OCI-LY1 (cell line): Measurements from ENCODE around the gene MRGPRX2.

ENCODE experiments used
- H2AFZ ChIP-seq: fragments of 200-600 bp; sonication (generic), shearing (Covaris generic); 2 replicates; pipeline ENCODE4 v1.6.0; 2014; ENCODE audit warnings: antibody characterized with exemption, mild to moderate bottlenecking, low read length
- H3F3A ChIP-seq: fragments of 200-600 bp; sonication (generic), shearing (Covaris generic); 2 replicates; pipeline ENCODE4 v1.6.0; 2014; ENCODE audit warnings: mild to moderate bottlenecking, antibody characterized with exemption, low read length, moderate library complexity; ENCODE audit not compliant: insufficient read depth
- H3K27ac ChIP-seq: fragments of 200-600 bp; sonication (generic); 2 replicates; pipeline ENCODE4 v1.5.1; 2014; ENCODE audit warnings: low read length, mixed run types, mild to moderate bottlenecking, low read depth; ENCODE audit not compliant: poor library complexity, severe bottlenecking
- H3K27me3 ChIP-seq: fragments of 200-600 bp; sonication (generic); 2 replicates; pipeline ENCODE4 v1.6.0; 2014; ENCODE audit warnings: antibody characterized with exemption, mild to moderate bottlenecking, low read length, moderate library complexity; ENCODE audit not compliant: insufficient read depth
- H3K36me3 ChIP-seq: fragments of 200-600 bp; sonication (generic); 2 replicates; pipeline ENCODE4 v1.6.1; 2014; ENCODE audit warnings: mild to moderate bottlenecking, antibody characterized with exemption, low read length, moderate library complexity, mixed read lengths; ENCODE audit not compliant: insufficient read depth
- H3K4me1 ChIP-seq: fragments of 200-600 bp; sonication (generic); 2 replicates; pipeline ENCODE4 v1.5.1; 2014; ENCODE audit warnings: mild to moderate bottlenecking, low read length, moderate library complexity; ENCODE audit not compliant: insufficient read depth, severe bottlenecking
- H3K4me2 ChIP-seq: fragments of 200-600 bp; sonication (generic), shearing (Covaris generic); 2 replicates; pipeline ENCODE4 v1.6.1; 2014; ENCODE audit warnings: low read length
- H3K4me3 ChIP-seq: fragments of 200-600 bp; sonication (generic); 2 replicates; pipeline ENCODE4 v1.5.1; 2014; ENCODE audit warnings: low read length, low read depth, mild to moderate bottlenecking, mixed read lengths; ENCODE audit not compliant: poor library complexity, severe bottlenecking
- H3K79me2 ChIP-seq: fragments of 200-600 bp; shearing (Covaris generic); 2 replicates; pipeline ENCODE4 v1.6.1; 2016; ENCODE audit warnings: mixed run types, low read length, mixed read lengths; ENCODE audit not compliant: insufficient read depth
- H3K9ac ChIP-seq: fragments of 200-600 bp; sonication (generic), shearing (Covaris generic); 2 replicates; pipeline ENCODE4 v1.6.1; 2014; ENCODE audit warnings: mild to moderate bottlenecking, low read length, mixed read lengths
- H3K9me2 ChIP-seq: fragments of 200-600 bp; sonication (generic), shearing (Covaris generic); 2 replicates; pipeline ENCODE4 v1.6.1; 2014; ENCODE audit warnings: low read depth, mild to moderate bottlenecking, low read length, mixed read lengths
- H3K9me3 ChIP-seq: fragments of 200-600 bp; shearing (Covaris generic); 2 replicates; pipeline ENCODE4 v1.6.1; 2014; ENCODE audit warnings: low read length, mixed read lengths
- H4K20me1 ChIP-seq: fragments of 200-600 bp; sonication (generic), shearing (Covaris generic); 2 replicates; pipeline ENCODE4 v1.6.0; 2016; ENCODE audit warnings: mild to moderate bottlenecking, low read length; ENCODE audit not compliant: insufficient read depth
- EZH2 ChIP-seq: fragments of 200-600 bp; sonication (generic), shearing (Covaris generic); IDR thresholded peaks from 2 replicates; pipeline ENCODE4 v1.8.0; 2017; ENCODE audit warnings: borderline replicate concordance, mixed run types, mild to moderate bottlenecking, antibody characterized with exemption, low read length, moderate library complexity, mixed read lengths
- TF ChIP-seq, protein P1 (sequence below): fragments of 200-600 bp; sonication (generic), shearing (Covaris generic); IDR thresholded peaks from 2 replicates; pipeline ENCODE4 v1.5.1; 2017; ENCODE audit warnings: mild to moderate bottlenecking, antibody characterized with exemption, low read length, moderate library complexity, mixed read lengths

MRGPRX2 gene

DNA sequence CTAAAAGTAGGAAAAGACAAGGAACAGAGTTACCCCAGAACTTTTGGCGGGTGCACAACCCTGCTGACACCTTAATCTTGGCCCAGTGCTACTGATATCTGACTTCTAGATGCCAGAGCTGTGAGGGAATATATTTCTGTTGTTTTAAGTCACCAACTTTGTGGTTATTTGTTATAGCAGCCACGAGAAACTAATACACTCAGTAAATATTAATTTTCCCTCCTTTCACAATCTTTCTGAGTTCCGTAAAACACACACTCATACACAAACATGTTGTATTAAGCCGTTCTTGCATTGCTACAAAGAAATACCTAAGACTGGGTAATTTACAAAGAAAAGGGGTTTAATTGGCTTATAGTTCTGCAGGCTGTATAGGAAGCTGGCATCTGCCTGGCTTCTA is 40.4 kb upstream of the MRGPRX2 start:
- TF ChIP-seq, protein P1, sequence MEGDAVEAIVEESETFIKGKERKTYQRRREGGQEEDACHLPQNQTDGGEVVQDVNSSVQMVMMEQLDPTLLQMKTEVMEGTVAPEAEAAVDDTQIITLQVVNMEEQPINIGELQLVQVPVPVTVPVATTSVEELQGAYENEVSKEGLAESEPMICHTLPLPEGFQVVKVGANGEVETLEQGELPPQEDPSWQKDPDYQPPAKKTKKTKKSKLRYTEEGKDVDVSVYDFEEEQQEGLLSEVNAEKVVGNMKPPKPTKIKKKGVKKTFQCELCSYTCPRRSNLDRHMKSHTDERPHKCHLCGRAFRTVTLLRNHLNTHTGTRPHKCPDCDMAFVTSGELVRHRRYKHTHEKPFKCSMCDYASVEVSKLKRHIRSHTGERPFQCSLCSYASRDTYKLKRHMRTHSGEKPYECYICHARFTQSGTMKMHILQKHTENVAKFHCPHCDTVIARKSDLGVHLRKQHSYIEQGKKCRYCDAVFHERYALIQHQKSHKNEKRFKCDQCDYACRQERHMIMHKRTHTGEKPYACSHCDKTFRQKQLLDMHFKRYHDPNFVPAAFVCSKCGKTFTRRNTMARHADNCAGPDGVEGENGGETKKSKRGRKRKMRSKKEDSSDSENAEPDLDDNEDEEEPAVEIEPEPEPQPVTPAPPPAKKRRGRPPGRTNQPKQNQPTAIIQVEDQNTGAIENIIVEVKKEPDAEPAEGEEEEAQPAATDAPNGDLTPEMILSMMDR, result no peak
- TF ChIP-seq EZH2, result no peak
- no peak overlapping the region for H3K27ac ChIP-seq

GRCh38 chr11:19099093-19099492 is 38.6 kb upstream of the MRGPRX2 start:
- Histone ChIP-seq H3K79me2 (no peaks in the 10 kb centered on the region), H3K36me3 (no peaks in the 10 kb centered on the region; the same call in 1 of the 2 replicates), H2AFZ (no peak overlapping the region), H3K27me3 (peaks cover 5% of the 10 kb centered on the region; the same call in 1 of the 2 replicates), H3K9me2 (no peaks in the 10 kb centered on the region), H3K4me1 (no peaks in the 10 kb centered on the region), H3K4me2 (no peak overlapping the region), H3K27ac (no peak overlapping the region), H3K9me3 (no peaks in the 10 kb centered on the region), H3K9ac (no peak overlapping the region), H3K4me3 (no peak overlapping the region), H4K20me1 (no peaks in the 10 kb centered on the region), H3F3A (no peaks in the 10 kb centered on the region)
- no peak for TF ChIP-seq EZH2
- TF ChIP-seq, protein P1, result no peak

More for the DNA sequence above, 40.4 kb upstream of the MRGPRX2 start:
- Histone ChIP-seq H3K4me1 (no peaks in the 10 kb centered on the region), H2AFZ (no peak overlapping the region), H3K9me3 (no peaks in the 10 kb centered on the region), H3K9ac (no peak overlapping the region), H3K36me3 (no peaks in the 10 kb centered on the region; the same call in 1 of the 2 replicates), H3K4me2 (no peak overlapping the region), H3K9me2 (no peaks in the 10 kb centered on the region), H3F3A (no peaks in the 10 kb centered on the region), H4K20me1 (no peaks in the 10 kb centered on the region), H3K4me3 (no peak overlapping the region), H3K27me3 (peaks cover 5% of the 10 kb centered on the region; the same call in 1 of the 2 replicates), H3K79me2 (no peaks in the 10 kb centered on the region)

DNA sequence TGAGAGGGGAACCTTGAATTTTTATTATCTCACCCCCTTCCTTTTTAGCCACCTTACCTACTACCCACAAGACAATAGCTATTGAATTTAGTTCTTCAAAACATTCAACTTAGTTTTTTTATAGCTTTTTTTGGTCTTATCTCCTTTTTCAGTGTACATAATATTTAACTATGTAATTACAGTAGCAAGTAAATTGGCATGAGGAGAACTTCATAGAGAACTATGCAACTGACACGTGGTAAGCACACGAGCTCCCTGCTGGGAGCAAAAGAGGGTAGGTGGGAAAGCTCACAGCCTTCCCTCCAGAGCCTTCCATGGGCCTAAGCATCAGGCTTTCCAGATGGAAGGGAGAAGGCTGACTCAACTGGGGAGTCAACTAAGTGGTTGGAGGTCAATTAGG is 34.3 kb upstream of the MRGPRX2 start:
- TF ChIP-seq, protein P1, result no peak
- TF ChIP-seq EZH2, result no peak
- no peaks in the 10 kb centered on the region for H3F3A ChIP-seq

More for the DNA sequence above, 34.3 kb upstream of the MRGPRX2 start:
- H3K4me1 ChIP-seq, result no peaks in the 10 kb centered on the region
- no peak overlapping the region for H3K9ac ChIP-seq
- H3K4me3 ChIP-seq, result no peak overlapping the region
- H3K9me3 ChIP-seq, result no peaks in the 10 kb centered on the region
- H4K20me1 ChIP-seq, result no peaks in the 10 kb centered on the region
- no peak overlapping the region for H3K27ac ChIP-seq
- H3K9me2 ChIP-seq, result no peaks in the 10 kb centered on the region
- H3K4me2 ChIP-seq, result no peak overlapping the region
- H3K27me3 ChIP-seq, result no peaks in the 10 kb centered on the region
- H3K79me2 ChIP-seq, result no peaks in the 10 kb centered on the region
- H3K36me3 ChIP-seq, result no peaks in the 10 kb centered on the region
- H2AFZ ChIP-seq, result no peak overlapping the region
